Measurements from ENCODE around the gene SUGP2.

Gene SUGP2

GRCh38 chr19:18993115-18993514 lies 40.2 kb downstream of the SUGP2 start:
- Histone ChIP-seq H3K27me3 (ENCODE audit: insufficient read depth, low read length, poor library complexity) (no peaks in the 10 kb centered on the region), H3K4me1 (ENCODE audit: insufficient read depth, low read length) (no peaks in the 10 kb centered on the region), H3K4me2 (ENCODE audit: insufficient read depth, low read length) (no peak overlapping the region), H3K27ac (ENCODE audit: low read length) (no peak overlapping the region), H2AFZ (ENCODE audit: low read depth, low read length) (no peak overlapping the region), H3K79me2 (ENCODE audit: insufficient read depth, low read length) (no peaks in the 10 kb centered on the region), H3K4me3 (ENCODE audit: low read depth in 1 of 2, low read length in 2 of 2) (no peak overlapping the region), H3K36me3 (ENCODE audit: insufficient read depth, low read length) (peaks cover 65% of the 10 kb centered on the region), H4K20me1 (ENCODE audit: insufficient read depth, low read length) (peaks cover 20% of the 10 kb centered on the region), H3K9ac (ENCODE audit: low read depth, low read length) (no peak overlapping the region), H3K9me3 (ENCODE audit: insufficient read depth, low read length, severe bottlenecking) (no peaks in the 10 kb centered on the region)
- ATAC-seq (ENCODE audit: insufficient read depth, low read depth) (no peak), DNase-seq (no peak)
- no peak for TF ChIP-seq EZH2 (IDR thresholded peaks at IDR 0.05; ENCODE audit: borderline replicate concordance, low read depth, low read length, severe bottlenecking)
- TF ChIP-seq CTCF (IDR thresholded peaks at IDR 0.05; ENCODE audit: borderline replicate concordance, extremely low read depth, low read length, poor library complexity, severe bottlenecking): no peak

- H3K4me3 ChIP-seq (ENCODE audit: low read depth in 1 of 2, low read length in 2 of 2): no peak overlapping the region
Measured at GRCh38 chr19:18992696-18993095, 40.6 kb downstream of the SUGP2 start.

GRCh38 chr19:18991468-18991867 lies 41.8 kb downstream of the SUGP2 start:
- Histone ChIP-seq H3K4me1 (ENCODE audit: insufficient read depth, low read length) (no peaks in the 10 kb centered on the region), H3K4me3 (ENCODE audit: low read depth in 1 of 2, low read length in 2 of 2) (no peak overlapping the region), H3K79me2 (ENCODE audit: insufficient read depth, low read length) (no peaks in the 10 kb centered on the region), H3K4me2 (ENCODE audit: insufficient read depth, low read length) (no peak overlapping the region), H3K9ac (ENCODE audit: low read depth, low read length) (no peak overlapping the region), H3K36me3 (ENCODE audit: insufficient read depth, low read length) (peaks cover 51% of the 10 kb centered on the region), H3K9me3 (ENCODE audit: insufficient read depth, low read length, severe bottlenecking) (no peaks in the 10 kb centered on the region), H3K27me3 (ENCODE audit: insufficient read depth, low read length, poor library complexity) (no peaks in the 10 kb centered on the region), H2AFZ (ENCODE audit: low read depth, low read length) (no peak overlapping the region), H3K27ac (ENCODE audit: low read length) (no peak overlapping the region), H4K20me1 (ENCODE audit: insufficient read depth, low read length) (peaks cover 14% of the 10 kb centered on the region)
- TF ChIP-seq CTCF (IDR thresholded peaks at IDR 0.05; ENCODE audit: borderline replicate concordance, extremely low read depth, low read length, poor library complexity, severe bottlenecking): no peak
- no peak for TF ChIP-seq EZH2 (IDR thresholded peaks at IDR 0.05; ENCODE audit: borderline replicate concordance, low read depth, low read length, severe bottlenecking)
- no peak for ATAC-seq (ENCODE audit: insufficient read depth, low read depth)
- no peak for DNase-seq

More at GRCh38 chr19:18992696-18993095, 40.6 kb downstream of the SUGP2 start:
- Histone ChIP-seq H3K4me1 (ENCODE audit: insufficient read depth, low read length) (no peaks in the 10 kb centered on the region), H3K27me3 (ENCODE audit: insufficient read depth, low read length, poor library complexity) (no peaks in the 10 kb centered on the region), H3K4me2 (ENCODE audit: insufficient read depth, low read length) (no peak overlapping the region), H3K9ac (ENCODE audit: low read depth, low read length) (no peak overlapping the region), H3K27ac (ENCODE audit: low read length) (no peak overlapping the region), H3K9me3 (ENCODE audit: insufficient read depth, low read length, severe bottlenecking) (no peaks in the 10 kb centered on the region), H4K20me1 (ENCODE audit: insufficient read depth, low read length) (peaks cover 20% of the 10 kb centered on the region), H3K36me3 (ENCODE audit: insufficient read depth, low read length) (peaks cover 61% of the 10 kb centered on the region), H3K79me2 (ENCODE audit: insufficient read depth, low read length) (no peaks in the 10 kb centered on the region), H2AFZ (ENCODE audit: low read depth, low read length) (no peak overlapping the region)
- ATAC-seq (ENCODE audit: insufficient read depth, low read depth) (no peak), DNase-seq (no peak)
- TF ChIP-seq EZH2 (IDR thresholded peaks at IDR 0.05; ENCODE audit: borderline replicate concordance, low read depth, low read length, severe bottlenecking): no peak

GRCh38 chr19:18991006-18991405 lies 42.3 kb downstream of the SUGP2 start:
- Histone ChIP-seq H3K36me3 (ENCODE audit: insufficient read depth, low read length) (peaks cover 46% of the 10 kb centered on the region), H3K79me2 (ENCODE audit: insufficient read depth, low read length) (no peaks in the 10 kb centered on the region), H3K4me2 (ENCODE audit: insufficient read depth, low read length) (no peak overlapping the region), H4K20me1 (ENCODE audit: insufficient read depth, low read length) (peaks cover 14% of the 10 kb centered on the region), H3K9ac (ENCODE audit: low read depth, low read length) (no peak overlapping the region), H3K9me3 (ENCODE audit: insufficient read depth, low read length, severe bottlenecking) (no peaks in the 10 kb centered on the region), H3K27me3 (ENCODE audit: insufficient read depth, low read length, poor library complexity) (no peaks in the 10 kb centered on the region), H2AFZ (ENCODE audit: low read depth, low read length) (no peak overlapping the region), H3K27ac (ENCODE audit: low read length) (no peak overlapping the region), H3K4me1 (ENCODE audit: insufficient read depth, low read length) (no peaks in the 10 kb centered on the region), H3K4me3 (ENCODE audit: low read depth in 1 of 2, low read length in 2 of 2) (no peak overlapping the region)
- DNase-seq (no peak), ATAC-seq (ENCODE audit: insufficient read depth, low read depth) (no peak)
- TF ChIP-seq EZH2 (IDR thresholded peaks at IDR 0.05; ENCODE audit: borderline replicate concordance, low read depth, low read length, severe bottlenecking): no peak
- no peak for TF ChIP-seq CTCF (IDR thresholded peaks at IDR 0.05; ENCODE audit: borderline replicate concordance, extremely low read depth, low read length, poor library complexity, severe bottlenecking)

Data from DND-41 (cell line).